Immature natural killer cell (primary cell): ENCODE data around the gene CAPRIN2. TPM values are rescaled to one million over a fixed set of nuclear protein-coding genes. Genes with fewer than 3 reads are reported as not detected.

Experiments
- DNase-seq, 3 donors: peaks; one replicate each; pipeline ENCODE4 v3.0.0; 2022; ENCODE audit warnings: mixed read lengths in 1 of 3
- H3K27ac Mint-ChIP-seq, 6 donors: one replicate each; pipeline ENCODE4 v1.8.0; 2020; ENCODE audit warnings: mixed read lengths in 6 of 6, mild to moderate bottlenecking in 5 of 6, inconsistent platforms in 4 of 6, moderate library complexity in 3 of 6
- H3K27me3 Mint-ChIP-seq, 3 donors: one replicate each; pipeline ENCODE4 v1.8.0; 2020 to 2021; ENCODE audit warnings: low read depth in 3 of 3, mild to moderate bottlenecking in 3 of 3, mixed read lengths in 3 of 3, moderate library complexity in 3 of 3, inconsistent platforms in 1 of 3
- H3K36me3 Mint-ChIP-seq, 3 donors: one replicate each; pipeline ENCODE4 v1.8.0; 2020; ENCODE audit warnings: mixed read lengths in 3 of 3, inconsistent platforms in 2 of 3, mild to moderate bottlenecking in 2 of 3
- H3K4me1 Mint-ChIP-seq, 2 donors: one replicate each; pipeline ENCODE4 v1.8.0; 2020; ENCODE audit warnings: inconsistent platforms in 2 of 2, mild to moderate bottlenecking in 2 of 2, mixed read lengths in 2 of 2, moderate library complexity in 1 of 2
- H3K4me3 Mint-ChIP-seq, 5 donors: one replicate each; pipeline ENCODE4 v1.8.0; 2020; ENCODE audit warnings: mild to moderate bottlenecking in 5 of 5, mixed read lengths in 5 of 5, inconsistent platforms in 3 of 5, moderate library complexity in 3 of 5
- H3K9me3 Mint-ChIP-seq, 6 donors: one replicate each; pipeline ENCODE4 v1.8.0; 2020; ENCODE audit warnings: mild to moderate bottlenecking in 6 of 6, mixed read lengths in 6 of 6, inconsistent platforms in 4 of 6, moderate library complexity in 3 of 6
- polyA plus RNA-seq, 3 donors: library from polyadenylated mRNA; unstranded; fragments of 300-500 nt; fragmentation: Illumina TruSeq; gene quantifications; one replicate each; pipeline ENCODE4 v1.2.3, GENCODE V29; 2021

Gene CAPRIN2
- polyA plus RNA-seq, 3 donors from 2014 or later = 3.0 to 8.8 (median 7.2) TPM

- DNase-seq = no peak
- H3K4me1 Mint-ChIP-seq = no peaks in the 10 kb centered on the region
- peaks cover 29 to 54% (median 32%) of the 10 kb centered on the region in 3 donors for H3K36me3 Mint-ChIP-seq
- H3K9me3 Mint-ChIP-seq = no peaks in the 10 kb centered on the region
- H3K27me3 Mint-ChIP-seq = peaks cover 0 to 1% (median 0%) of the 10 kb centered on the region in 3 donors
- H3K4me3 Mint-ChIP-seq = no peak overlapping the region
- H3K27ac Mint-ChIP-seq = no peak overlapping the region
These were observed 75.5 kb downstream of the CAPRIN2 start for GRCh38 chr12:30679241-30679640.

- no peak for DNase-seq
- Mint-ChIP-seq H3K4me3 (no peak overlapping the region), H3K9me3 (no peaks in the 10 kb centered on the region), H3K36me3 (peaks cover 30 to 57% (median 33%) of the 10 kb centered on the region in 3 donors), H3K27me3 (peaks cover 0 to 1% (median 0%) of the 10 kb centered on the region in 3 donors), H3K27ac (no peak overlapping the region), H3K4me1 (no peaks in the 10 kb centered on the region)
These were observed 76.5 kb downstream of the CAPRIN2 start for GRCh38 chr12:30678221-30678620.

- DNase-seq = no peak
- peaks cover 12 to 40% (median 19%) of the 10 kb centered on the region in 3 donors for H3K36me3 Mint-ChIP-seq
- H3K4me1 Mint-ChIP-seq = no peaks in the 10 kb centered on the region
- H3K9me3 Mint-ChIP-seq = no peaks in the 10 kb centered on the region
- no peak overlapping the region for H3K27ac Mint-ChIP-seq
- no peak overlapping the region for H3K4me3 Mint-ChIP-seq
- no peaks in the 10 kb centered on the region for H3K27me3 Mint-ChIP-seq
These were observed 93.5 kb downstream of the CAPRIN2 start for GRCh38 chr12:30661210-30661609.

Other genes starting within 250 kb of the CAPRIN2 start
- 10 to 100 TPM in 2 of 3 donors, 1 to 10 TPM in 1; 7.2 to 18.4 (median 11.1) TPM for gene IPO8, start 59.1 kb downstream of the CAPRIN2 start, polyA plus RNA-seq
- not detected for gene TSPAN11, start 171.8 kb upstream of the CAPRIN2 start, polyA plus RNA-seq